Islet of Langerhans (tissue), 1 donor: ENCODE results near the gene ADSS1.

Experiments
- FAIRE-seq: peaks from one replicate; lab custom pipeline; 2011; peaks lifted over from hg19 to GRCh38; lab: Jason Lieb, UNC

Gene ADSS1

GRCh38 chr14:104723651-104724406, at the start of gene ADSS1:
Gene ADSS1 (plus strand): TSS chr14:104724229. CDS start chr14:104724271, 42 bp downstream.
- no peak for FAIRE-seq

- FAIRE-seq, result no peak
These were observed 48.6 kb upstream of the ADSS1 start for GRCh38 chr14:104675447-104675846.

- no peak for FAIRE-seq
These were observed 47.8 kb upstream of the ADSS1 start for GRCh38 chr14:104676130-104676693.

DNA sequence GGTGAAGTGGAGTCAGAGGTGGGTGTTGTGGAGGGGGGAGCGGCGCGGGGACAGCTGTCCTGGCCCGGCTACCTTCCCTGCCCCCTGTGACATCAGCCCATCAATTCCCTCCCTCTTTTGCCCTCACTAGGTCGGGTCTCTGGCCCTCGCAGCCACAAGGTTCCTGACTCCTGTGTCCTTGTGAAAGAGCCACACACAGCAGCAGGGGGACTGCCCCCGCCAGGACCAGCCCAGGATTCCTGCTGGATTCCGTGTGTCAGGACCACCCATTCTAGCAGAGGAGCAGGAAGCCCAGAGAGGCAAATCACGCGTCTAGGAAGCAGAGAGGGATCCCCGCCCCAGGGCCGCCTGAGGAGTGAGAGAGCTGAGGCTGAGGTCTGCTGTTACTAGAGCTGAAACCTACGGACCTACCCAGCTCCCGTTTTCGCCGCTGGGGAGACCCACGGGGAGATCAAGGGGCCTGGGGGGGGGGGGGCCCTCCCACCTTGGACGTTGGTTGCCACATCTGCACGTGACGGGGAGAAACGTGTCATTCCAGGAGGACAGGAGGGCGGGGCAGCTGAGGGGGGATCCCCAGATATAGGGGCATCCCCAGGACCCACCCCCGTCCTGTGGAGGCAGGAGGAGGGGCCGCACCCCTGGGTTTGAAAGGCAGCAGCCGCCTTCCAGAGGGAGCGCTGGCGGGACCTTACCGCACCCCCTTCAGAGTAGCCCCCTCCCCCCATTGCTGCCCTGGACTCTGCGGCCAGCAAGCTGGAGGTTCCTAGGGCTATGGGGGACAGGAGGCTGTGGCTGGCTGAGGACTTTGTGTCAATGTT, 47.1 kb upstream of the ADSS1 start:
- FAIRE-seq, result no peak

DNA sequence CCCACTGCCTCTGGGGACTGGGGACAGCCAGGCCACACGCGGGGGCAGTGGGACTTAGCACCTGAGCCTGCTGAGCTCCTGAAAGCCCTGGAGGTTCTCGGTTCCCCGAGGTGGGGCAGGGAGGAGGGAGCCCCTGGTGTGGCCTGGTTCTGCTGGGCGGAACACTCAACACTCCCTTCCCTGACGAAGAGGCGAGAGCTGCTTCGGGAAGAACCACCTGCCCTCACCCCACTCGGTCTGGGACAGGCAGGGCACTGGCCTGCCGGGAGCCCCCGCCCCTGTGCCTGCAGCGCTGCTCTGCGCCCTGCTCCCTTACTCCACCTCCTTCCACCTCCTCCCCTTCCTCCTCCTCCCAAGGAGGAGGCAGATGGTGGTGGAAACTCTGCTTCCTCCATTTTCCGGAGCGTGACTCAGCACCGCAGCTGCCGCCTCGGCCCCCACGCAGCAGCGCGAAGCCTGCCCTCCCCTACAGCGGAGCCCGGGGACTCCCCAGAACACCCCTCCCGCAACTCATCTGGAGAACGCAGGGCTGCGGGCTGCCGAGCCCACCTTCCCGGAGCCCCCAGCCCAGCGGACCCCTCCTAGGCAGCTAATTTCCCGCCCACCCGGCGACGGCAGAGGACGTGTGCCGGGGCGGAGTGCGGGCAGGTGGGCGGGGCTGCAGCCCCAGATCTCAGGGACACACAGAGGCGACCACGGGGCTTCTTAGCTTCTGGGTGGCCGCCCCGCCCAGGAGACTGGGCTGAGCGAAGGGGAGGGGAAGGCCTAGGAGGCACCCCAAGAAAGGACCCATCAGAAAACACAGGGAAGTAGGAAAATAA, 46.3 kb upstream of the ADSS1 start:
- FAIRE-seq, result no peak

GRCh38 chr14:104678346-104678745, 45.7 kb upstream of the ADSS1 start:
- FAIRE-seq, result no peak

DNA sequence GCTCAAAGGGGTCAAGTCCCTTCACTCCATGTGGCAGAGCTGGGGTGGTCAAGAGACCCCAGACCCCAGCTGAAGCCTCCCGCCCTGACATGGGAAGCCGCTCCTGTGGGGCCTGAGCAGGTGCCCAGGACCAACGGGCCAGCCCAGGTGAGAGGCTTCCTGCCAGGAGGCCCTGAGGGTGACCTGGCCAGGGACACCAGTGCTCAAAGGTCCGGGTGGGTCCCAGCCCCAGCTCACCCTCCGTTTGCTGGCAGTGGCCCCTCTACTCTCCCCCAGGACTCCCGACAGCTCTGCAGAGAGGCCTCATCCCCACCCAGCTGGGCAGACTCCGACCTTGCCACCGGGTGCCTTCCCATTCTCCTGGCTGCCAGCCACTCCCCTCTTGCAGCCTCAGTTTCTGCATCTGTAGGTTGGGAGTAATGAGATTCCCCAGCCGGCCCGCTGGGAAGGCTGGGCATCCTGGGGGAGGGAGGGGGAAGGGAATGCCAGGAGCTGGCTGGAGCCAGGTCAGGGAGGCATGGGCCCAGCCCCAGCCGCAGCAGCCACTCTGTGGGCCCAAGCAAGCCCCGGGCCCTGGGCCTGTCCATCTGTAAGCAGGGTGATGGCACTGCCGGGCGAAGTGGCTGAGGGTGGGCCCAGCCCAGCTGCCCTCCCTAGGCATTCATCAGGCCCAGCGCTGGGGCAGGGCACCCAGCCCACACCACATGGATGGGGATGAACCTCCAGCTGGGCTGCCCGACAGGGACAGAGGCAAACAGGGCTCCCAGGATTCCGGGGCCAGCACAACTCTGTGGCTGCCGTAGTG, 44.9 kb upstream of the ADSS1 start:
- no peak for FAIRE-seq

- no peak for FAIRE-seq
These were observed 43.8 kb upstream of the ADSS1 start for GRCh38 chr14:104680056-104680805.

DNA sequence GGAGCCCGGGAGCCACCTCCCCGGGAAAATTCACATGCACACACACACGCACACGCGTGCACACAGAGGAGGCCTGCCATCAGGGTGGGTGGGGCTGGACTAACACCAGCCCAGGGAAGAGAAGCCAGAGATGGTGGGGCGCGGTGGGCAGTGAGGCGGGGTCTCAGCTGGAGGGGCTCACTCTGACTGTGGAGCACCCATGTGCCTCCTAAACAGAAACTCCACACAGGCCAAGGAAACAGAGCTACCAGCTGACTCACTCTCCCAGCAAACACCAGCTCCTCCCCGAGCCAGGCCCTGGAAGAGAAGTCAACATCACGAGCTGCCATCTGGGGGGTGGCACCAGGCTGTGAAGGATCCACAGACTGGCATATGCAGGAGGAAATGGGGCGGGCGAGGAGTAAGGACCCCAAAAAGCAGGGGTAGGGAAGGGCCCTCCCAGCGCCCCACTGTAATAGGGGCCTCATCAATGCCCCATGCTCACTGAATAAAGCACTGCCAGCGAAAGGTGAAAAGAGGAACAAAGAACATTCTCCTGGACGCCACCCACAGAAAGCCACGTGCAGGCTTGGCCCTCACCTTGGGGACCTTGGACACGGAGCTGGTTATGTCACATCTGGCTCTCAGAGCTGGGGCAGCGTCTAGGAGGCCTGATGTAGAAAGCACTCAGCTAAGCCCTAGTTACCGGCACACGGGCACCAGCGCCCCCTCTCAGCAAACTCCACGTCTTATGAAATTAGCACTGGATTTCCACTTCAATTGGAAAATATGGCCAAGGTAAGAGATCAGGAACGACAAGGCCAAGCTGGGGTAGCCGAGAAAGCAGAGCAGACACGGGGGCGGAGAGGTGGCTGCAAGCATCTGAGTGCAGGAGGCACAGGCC, 43.0 kb upstream of the ADSS1 start:
- peak; percentile 90 for FAIRE-seq

DNA sequence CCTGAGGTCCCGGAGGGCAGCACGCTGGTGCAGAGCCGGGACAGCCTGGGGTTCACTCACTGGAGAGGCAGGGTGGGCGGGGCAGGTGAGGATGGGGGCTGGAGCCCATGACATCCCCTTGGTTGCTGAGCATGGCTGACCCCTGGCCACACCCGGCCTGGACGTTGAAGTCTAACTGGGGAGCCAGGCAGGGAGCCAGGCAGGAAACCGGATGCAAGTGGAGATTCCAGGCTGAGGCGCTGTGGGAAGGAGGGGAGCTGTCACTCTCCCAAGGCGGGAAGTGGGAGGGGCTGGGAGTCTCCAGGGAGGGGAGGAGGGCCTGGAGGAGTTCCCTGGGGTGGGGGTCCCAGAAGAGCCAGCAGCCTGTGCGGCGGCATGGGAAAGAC, 42.3 kb upstream of the ADSS1 start:
- no peak for FAIRE-seq

DNA sequence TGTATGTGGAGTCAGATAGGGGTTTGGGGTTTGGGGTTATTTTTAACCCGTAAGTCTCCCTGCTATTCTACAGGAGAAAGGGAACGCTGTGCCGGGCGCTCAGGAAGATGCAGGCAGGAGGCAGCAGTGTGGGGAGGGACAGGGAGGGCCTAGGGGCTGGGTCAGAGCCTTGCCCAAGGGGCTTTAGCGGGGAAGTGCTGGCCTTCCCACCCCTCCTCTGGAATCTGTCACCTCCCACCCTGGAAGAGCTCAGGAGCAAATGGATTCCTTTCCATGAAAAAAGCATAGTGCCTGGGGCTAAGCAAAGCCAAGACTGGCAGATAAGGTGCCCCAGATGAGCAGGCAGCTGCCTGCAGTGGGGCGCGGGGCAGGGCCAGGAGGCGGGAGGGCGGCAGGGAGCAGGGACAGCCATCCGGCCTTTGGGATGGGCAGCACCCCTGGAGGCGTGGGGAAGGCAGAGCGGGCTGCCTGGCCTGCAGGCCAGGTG, 41.9 kb upstream of the ADSS1 start:
- no peak for FAIRE-seq

DNA sequence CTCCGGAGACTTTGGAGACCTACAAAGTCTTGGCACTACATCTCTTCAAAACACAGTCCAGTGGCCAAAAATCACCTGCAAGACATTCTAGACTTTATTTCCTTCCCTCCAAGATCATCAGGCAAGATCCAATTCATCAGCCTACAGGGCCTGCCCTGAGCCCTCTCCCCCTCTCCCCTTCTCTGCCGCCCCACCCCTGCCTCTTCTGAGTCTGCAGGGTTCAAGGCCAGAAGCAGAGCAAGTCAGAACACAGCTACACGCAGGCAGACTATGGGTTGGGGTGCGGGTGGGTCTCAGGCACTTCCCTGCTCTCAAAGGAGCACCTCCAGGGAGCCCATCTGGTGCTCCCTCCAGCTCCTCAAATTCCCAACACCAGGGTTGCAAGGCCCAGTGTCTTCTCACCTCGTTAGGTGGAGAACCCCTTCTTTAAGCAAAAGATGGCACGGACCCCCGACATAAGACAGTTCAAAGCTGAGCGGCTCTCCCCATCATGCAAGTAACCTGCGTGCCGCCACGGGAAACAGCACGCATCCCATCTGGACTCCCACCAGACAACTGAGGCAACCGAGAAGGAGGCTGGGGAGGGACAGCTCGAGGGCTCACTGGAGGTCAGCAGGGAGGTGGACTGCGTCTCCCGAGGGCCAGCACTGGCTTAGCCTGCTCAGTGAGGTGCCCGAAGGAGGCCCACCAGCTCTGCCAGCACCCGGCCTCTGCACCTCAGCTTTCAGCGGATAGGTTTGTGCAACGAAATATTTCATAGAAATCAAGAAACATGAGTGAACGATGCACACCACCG, 40.2 kb upstream of the ADSS1 start:
- no peak for FAIRE-seq

- FAIRE-seq, result no peak
These were observed 39.6 kb upstream of the ADSS1 start for GRCh38 chr14:104684449-104684821.

- FAIRE-seq, result no peak
These were observed 38.6 kb upstream of the ADSS1 start for GRCh38 chr14:104685216-104685997.

- no peak for FAIRE-seq
These were observed 37.9 kb upstream of the ADSS1 start for GRCh38 chr14:104685998-104686610.

- no peak for FAIRE-seq
These were observed 37.2 kb upstream of the ADSS1 start for GRCh38 chr14:104686624-104687517.
